Right lobe of liver (tissue), 6 donors: ENCODE results near the gene ZCCHC24. TPM values are rescaled to one million over a fixed set of nuclear protein-coding genes. Genes with fewer than 3 reads are reported as not detected.
"Not testable (repeated sequence)": the region's sequence is repeated elsewhere in the genome, so short reads cannot be mapped to it uniquely, and the experiment has no call there.

ENCODE experiments used
- ATAC-seq, 4 donors: fragments of 200-7000 bp; cut with Tn5 transposase; one replicate each; pipeline ENCODE4 v1.9.1; 2020; ENCODE audit warnings: mild to moderate bottlenecking in 4 of 4, moderate library complexity in 4 of 4
- DNase-seq, 3 donors: peaks; one replicate each; pipeline ENCODE4 v3.0.0-alpha.2; 2020
- H3K27ac ChIP-seq, 3 donors: fragments of 200-600 bp; one replicate each; pipeline ENCODE4 v1.8.0; 2022
- H3K27me3 ChIP-seq, 2 donors: fragments of 200-600 bp; one replicate each; pipeline ENCODE4 v1.8.0; 2022
- H3K36me3 ChIP-seq, 4 donors: fragments of 200-600 bp; sonication (generic) in 1 of 4; one replicate each; pipeline versions ENCODE4 v1.5.1 to v1.8.0; 2017 to 2022; ENCODE audit warnings: control low read depth in 1 of 4
- H3K4me1 ChIP-seq, 4 donors: fragments of 200-600 bp; sonication (generic) in 1 of 4; one replicate each; pipeline versions ENCODE4 v1.5.1 to v1.8.0; 2017 to 2022; ENCODE audit warnings: control low read depth in 1 of 4
- H3K4me3 ChIP-seq, 3 donors: fragments of 200-600 bp; one replicate each; pipeline ENCODE4 v1.8.0; 2022
- H3K9me3 ChIP-seq, 4 donors: fragments of 200-600 bp; sonication (generic) in 1 of 4; one replicate each; pipeline versions ENCODE4 v1.5.1 to v1.8.0; 2017 to 2022; ENCODE audit warnings: control low read depth in 1 of 4
- CTCF ChIP-seq, 4 donors: fragments of 200-600 bp in 3 of 4; fragments of 450-650 bp in 1 of 4; IDR thresholded peaks; one replicate each; pipeline versions ENCODE4 v1.5.1 to v1.8.0; 2016 to 2022; ENCODE audit warnings: antibody characterized with exemption in 4 of 4, mild to moderate bottlenecking in 2 of 4
- POLR2A ChIP-seq: fragments of 450-650 bp; IDR thresholded peaks from one replicate; pipeline ENCODE4 v1.6.1; 2017; ENCODE audit warnings: antibody characterized with exemption, mild to moderate bottlenecking
- WGBS: methylation state at CpG from one replicate; pipeline ENCODE4 v1.1.6; 2018; ENCODE audit warnings: low coverage, low lambda C conversion rate; ENCODE audit not compliant: insufficient coverage; ENCODE audit errors: missing lambda C conversion rate; 5-methylcytosine and 5-hydroxymethylcytosine counted together
- intact Hi-C, 2 donors: fragments of 100-400 bp; cut with DNase I; formaldehyde crosslinking; loops; one replicate each; pipeline versions ENCODE4 v1.11.2 to v1.14.1; 2022
- total RNA-seq, 6 experiments: library from RNA; depleted of rRNA in 2 of 6; stranded (reverse); fragments of >200 nt in 2 of 6; fragmentation: NEBNext Ultra II Directional in 3 of 6; extraction: Animal tissue kit (Norgen Biotek cat#: 25700) in 3 of 6; gene quantifications; one replicate each; pipeline versions ENCODE4 v1.1.0 to v1.2.4, GENCODE V29; 2016 to 2023
- donor health status: DM: no; HTN: yes; CAD: no.
- donor health status: DM: no; HTN: no; CAD: no.
- donor health status: DM: no; HTN: no; CAD: no.
- donor health status: DM: no; HTN: yes; CAD: no.
- donor health status: DM: no; HTN: yes; CAD: no.

Gene ZCCHC24
- total RNA-seq, 6 experiments from 2014 or later, result 19.8 to 33.6 (median 22.7) TPM

- Histone ChIP-seq H3K9me3 (no peaks in the 10 kb centered on the region), H3K36me3 (no peaks in the 10 kb centered on the region), H3K4me3 (no peak overlapping the region), H3K27ac (peak overlapping the region in 1 of 3 donors; percentile 33), H3K4me1 (peaks cover 0 to 60% (median 28%) of the 10 kb centered on the region in 4 donors), H3K27me3 (no peaks in the 10 kb centered on the region)
- ATAC-seq (peak in 3 of 4 donors; percentile 12 to 34 (median 31)), DNase-seq (peak in 2 of 3 donors; percentile 58 to 77)
- TF ChIP-seq CTCF (IDR thresholded peaks at IDR 0.05) (no peak), POLR2A (no peak)
- intact Hi-C loops, result no loop called here
- 83% methylated on average over 1 of the region's 10 CpGs for WGBS
Observed at GRCh38 chr10:79342811-79343561, 102.4 kb downstream of the ZCCHC24 start.

- Histone ChIP-seq H3K9me3 (no peaks in the 10 kb centered on the region), H3K27ac (peak overlapping the region in 1 of 3 donors; percentile 33), H3K36me3 (no peaks in the 10 kb centered on the region), H3K4me1 (peaks cover 0 to 60% (median 28%) of the 10 kb centered on the region in 4 donors), H3K4me3 (no peak overlapping the region), H3K27me3 (no peaks in the 10 kb centered on the region)
- 28% methylated on average over 3 of the region's 5 CpGs for WGBS
- DNase-seq, result peak in 2 of 3 donors; percentile 51 to 84
- peak; percentile 68 to 81 (median 78) for ATAC-seq
- TF ChIP-seq POLR2A (no peak), CTCF (IDR thresholded peaks at IDR 0.05) (no peak)
- intact Hi-C loops, result no loop called here
Observed at GRCh38 chr10:79342295-79342761, 103.1 kb downstream of the ZCCHC24 start.

GRCh38 chr10:79340646-79341244 lies 104.7 kb downstream of the ZCCHC24 start:
- Histone ChIP-seq H3K4me3 (no peak overlapping the region), H3K4me1 (peaks cover 0 to 57% (median 24%) of the 10 kb centered on the region in 4 donors), H3K36me3 (no peaks in the 10 kb centered on the region), H3K9me3 (no peaks in the 10 kb centered on the region), H3K27me3 (no peaks in the 10 kb centered on the region), H3K27ac (peak overlapping the region in 1 of 3 donors; percentile 39)
- 80% methylated on average over 5 of the region's 5 CpGs for WGBS
- peak in 1 of 3 donors; percentile 52 for DNase-seq
- no peak for TF ChIP-seq POLR2A
- no peak for TF ChIP-seq CTCF (IDR thresholded peaks at IDR 0.05)
- intact Hi-C loops, result no loop called here
- ATAC-seq, result peak in 3 of 4 donors; percentile 18 to 58 (median 56)

- H3K36me3 ChIP-seq, result no peaks in the 10 kb centered on the region
- DNase-seq (peak in 1 of 3 donors; percentile 39), ATAC-seq (no peak)
- no peaks in the 10 kb centered on the region for H3K9me3 ChIP-seq
- TF ChIP-seq CTCF (IDR thresholded peaks at IDR 0.05) (no peak), POLR2A (no peak)
- no peaks in the 10 kb centered on the region for H3K27me3 ChIP-seq
- intact Hi-C loops, result no loop called here
- peaks cover 0 to 64% (median 29%) of the 10 kb centered on the region in 4 donors for H3K4me1 ChIP-seq
- no peak overlapping the region for H3K4me3 ChIP-seq
- 97% methylated on average over 3 of the region's 3 CpGs for WGBS
- no peak overlapping the region for H3K27ac ChIP-seq
Observed at GRCh38 chr10:79339266-79339665, 106.2 kb downstream of the ZCCHC24 start.

GRCh38 chr10:79337783-79338469 lies 107.5 kb downstream of the ZCCHC24 start:
- 100% methylated on average over 1 of the region's 11 CpGs for WGBS
- peaks cover 0 to 59% (median 25%) of the 10 kb centered on the region in 4 donors for H3K4me1 ChIP-seq
- ATAC-seq, H3K9me3 ChIP-seq, intact Hi-C loops, H3K27me3 ChIP-seq, H3K27ac ChIP-seq, H3K36me3 ChIP-seq, DNase-seq, H3K4me3 ChIP-seq: not testable (repeated sequence)
